Caco-2 (cell line): Measurements from ENCODE around the gene TERB1. TPM values are rescaled to one million over a fixed set of nuclear protein-coding genes. Genes with fewer than 3 reads are reported as not detected.

Experiments used
- BruUV-seq: library from RNA; stranded (reverse); fragments of 400-500 nt; replicated peaks from 2 replicates; lab custom pipeline; 2021; lab: Mats Ljungman, UMichigan
- CTCF ChIA-PET: fragments of 300-600 bp; sonication (Branson Sonifier 250); formaldehyde crosslinking; loops from one replicate; lab custom pipeline; 2022; ENCODE audit warnings: antibody characterized with exemption; lab: Charles Lee
- POLR2A ChIA-PET: fragments of 300-600 bp; sonication (Branson Sonifier 250); formaldehyde crosslinking; loops from one replicate; lab custom pipeline; 2022; ENCODE audit warnings: antibody characterized with exemption; lab: Charles Lee
- DNase-seq, 2 experiments: peaks; one replicate each; pipeline versions ENCODE4 v3.0.0 to v3.0.0-alpha.2; 2020 to 2022
- H3K27me3 ChIP-seq: replicated peaks from 2 replicates; pipeline ENCODE4 v1.6.0; 2011; ENCODE audit warnings: low read length; ENCODE audit not compliant: control insufficient read depth, insufficient read depth
- H3K36me3 ChIP-seq: 2 replicates; pipeline ENCODE4 v1.5.1; 2011; ENCODE audit warnings: low read length; ENCODE audit not compliant: control insufficient read depth, insufficient read depth
- H3K4me1 ChIP-seq: fragments of 250-450 bp; sonication (Bioruptor Pico); 2 replicates; pipeline ENCODE4 v1.5.1; 2020; ENCODE audit warnings: mild to moderate bottlenecking
- H3K4me3 ChIP-seq: 2 replicates; pipeline ENCODE4 v1.5.1; 2011; ENCODE audit warnings: low read depth, mild to moderate bottlenecking, control low read depth, low read length
- H3K9me3 ChIP-seq: fragments of 250-450 bp; sonication (Bioruptor Pico); 2 replicates; pipeline ENCODE4 v1.5.1; 2020; ENCODE audit warnings: mild to moderate bottlenecking, moderate library complexity
- H3K27ac Mint-ChIP-seq: one replicate; pipeline ENCODE4 v1.8.0; 2022; ENCODE audit warnings: mixed read lengths; ENCODE audit not compliant: unreplicated experiment
- H3K27me3 Mint-ChIP-seq: one replicate; pipeline ENCODE4 v1.8.0; 2022; ENCODE audit warnings: mixed read lengths; ENCODE audit not compliant: insufficient read depth, unreplicated experiment
- H3K36me3 Mint-ChIP-seq: one replicate; pipeline ENCODE4 v1.8.0; 2022; ENCODE audit warnings: mild to moderate bottlenecking, mixed read lengths; ENCODE audit not compliant: insufficient read depth, unreplicated experiment
- H3K4me1 Mint-ChIP-seq: one replicate; pipeline ENCODE4 v1.8.0; 2022; ENCODE audit warnings: low read depth, mixed read lengths; ENCODE audit not compliant: unreplicated experiment
- H3K4me3 Mint-ChIP-seq: one replicate; pipeline ENCODE4 v1.8.0; 2022; ENCODE audit warnings: mild to moderate bottlenecking, moderate library complexity, mixed read lengths; ENCODE audit not compliant: unreplicated experiment
- H3K9me3 Mint-ChIP-seq: one replicate; pipeline ENCODE4 v1.8.0; 2022; ENCODE audit warnings: mixed read lengths; ENCODE audit not compliant: unreplicated experiment
- intact Hi-C: fragments of 100-400 bp; cut with micrococcal nuclease; formaldehyde crosslinking; loops from one replicate; pipeline ENCODE4 v1.10.0; 2022; ENCODE audit not compliant: unreplicated experiment
- total RNA-seq: library from RNA; stranded (reverse); gene quantifications from 2 replicates; pipeline ENCODE4 v1.2.3, GENCODE V29; 2022
- TF ChIP-seq, protein P1 (sequence below), 2 experiments: fragments of 200-600 bp in 1 of 2; IDR thresholded peaks; 1 replicate in 1 of 2; 2 replicates in 1 of 2; pipeline versions ENCODE4 v1.5.1 to v1.8.0; 2011 to 2022; ENCODE audit warnings: antibody characterized with exemption in 1 of 2, control low read depth in 1 of 2, inconsistent platforms in 1 of 2, low read depth in 1 of 2, low read length in 1 of 2, mild to moderate bottlenecking in 1 of 2, moderate library complexity in 1 of 2; ENCODE audit not compliant: insufficient read depth in 1 of 2, severe bottlenecking in 1 of 2, unreplicated experiment in 1 of 2

Gene TERB1
- total RNA-seq, 1 experiment from 2014 or later: not detected

DNA sequence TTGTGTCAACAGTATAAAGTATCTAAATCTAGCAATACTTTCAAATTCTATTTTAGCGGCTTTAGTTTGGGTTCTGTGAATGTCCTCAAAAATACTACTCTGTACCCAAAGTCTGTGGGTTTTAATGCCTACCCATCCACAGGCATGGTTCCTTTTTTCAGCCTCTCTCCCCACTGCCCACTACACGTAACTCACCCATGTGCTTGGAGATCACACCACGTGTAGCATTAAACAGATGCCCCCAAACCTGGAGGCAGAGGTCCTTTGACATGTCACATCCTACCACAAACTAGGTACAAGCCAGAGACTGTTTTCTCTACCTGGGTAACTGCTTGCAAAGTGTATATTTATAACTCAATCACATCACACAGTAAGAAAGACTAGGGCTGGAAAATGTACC is 55.3 kb downstream of the TERB1 start:
- ChIA-PET POLR2A (no interaction called here), CTCF (interaction anchor here (1.0 kb wide), 1 partner anchor 95 kb away, joined by 3 read pairs; no protein-coding TSS in a partner anchor)
- H3K9me3 ChIP-seq: no peaks in the 10 kb centered on the region
- H3K36me3 Mint-ChIP-seq: peaks cover 92% of the 10 kb centered on the region
- peaks cover 20% of the 10 kb centered on the region for H3K4me1 Mint-ChIP-seq
- H3K27me3 Mint-ChIP-seq: no peaks in the 10 kb centered on the region
- peaks cover 5% of the 10 kb centered on the region for H3K36me3 ChIP-seq
- no peak for DNase-seq
- no peaks in the 10 kb centered on the region for H3K27me3 ChIP-seq
- no peak overlapping the region for H3K4me3 ChIP-seq
- H3K4me1 ChIP-seq: peaks cover 7% of the 10 kb centered on the region; the same call in 1 of the 2 replicates
- H3K27ac Mint-ChIP-seq: no peak overlapping the region
- no peaks in the 10 kb centered on the region for H3K9me3 Mint-ChIP-seq
- no TSS peak for BruUV-seq
- TF ChIP-seq, protein P1, sequence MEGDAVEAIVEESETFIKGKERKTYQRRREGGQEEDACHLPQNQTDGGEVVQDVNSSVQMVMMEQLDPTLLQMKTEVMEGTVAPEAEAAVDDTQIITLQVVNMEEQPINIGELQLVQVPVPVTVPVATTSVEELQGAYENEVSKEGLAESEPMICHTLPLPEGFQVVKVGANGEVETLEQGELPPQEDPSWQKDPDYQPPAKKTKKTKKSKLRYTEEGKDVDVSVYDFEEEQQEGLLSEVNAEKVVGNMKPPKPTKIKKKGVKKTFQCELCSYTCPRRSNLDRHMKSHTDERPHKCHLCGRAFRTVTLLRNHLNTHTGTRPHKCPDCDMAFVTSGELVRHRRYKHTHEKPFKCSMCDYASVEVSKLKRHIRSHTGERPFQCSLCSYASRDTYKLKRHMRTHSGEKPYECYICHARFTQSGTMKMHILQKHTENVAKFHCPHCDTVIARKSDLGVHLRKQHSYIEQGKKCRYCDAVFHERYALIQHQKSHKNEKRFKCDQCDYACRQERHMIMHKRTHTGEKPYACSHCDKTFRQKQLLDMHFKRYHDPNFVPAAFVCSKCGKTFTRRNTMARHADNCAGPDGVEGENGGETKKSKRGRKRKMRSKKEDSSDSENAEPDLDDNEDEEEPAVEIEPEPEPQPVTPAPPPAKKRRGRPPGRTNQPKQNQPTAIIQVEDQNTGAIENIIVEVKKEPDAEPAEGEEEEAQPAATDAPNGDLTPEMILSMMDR (IDR thresholded peaks at IDR 0.05; ENCODE audit: insufficient read depth in 1 of 2, low read depth in 1 of 2, low read length in 1 of 2, severe bottlenecking in 1 of 2, unreplicated experiment in 1 of 2): no peak
- intact Hi-C loops: no loop called here
- no peak overlapping the region for H3K4me3 Mint-ChIP-seq

DNA sequence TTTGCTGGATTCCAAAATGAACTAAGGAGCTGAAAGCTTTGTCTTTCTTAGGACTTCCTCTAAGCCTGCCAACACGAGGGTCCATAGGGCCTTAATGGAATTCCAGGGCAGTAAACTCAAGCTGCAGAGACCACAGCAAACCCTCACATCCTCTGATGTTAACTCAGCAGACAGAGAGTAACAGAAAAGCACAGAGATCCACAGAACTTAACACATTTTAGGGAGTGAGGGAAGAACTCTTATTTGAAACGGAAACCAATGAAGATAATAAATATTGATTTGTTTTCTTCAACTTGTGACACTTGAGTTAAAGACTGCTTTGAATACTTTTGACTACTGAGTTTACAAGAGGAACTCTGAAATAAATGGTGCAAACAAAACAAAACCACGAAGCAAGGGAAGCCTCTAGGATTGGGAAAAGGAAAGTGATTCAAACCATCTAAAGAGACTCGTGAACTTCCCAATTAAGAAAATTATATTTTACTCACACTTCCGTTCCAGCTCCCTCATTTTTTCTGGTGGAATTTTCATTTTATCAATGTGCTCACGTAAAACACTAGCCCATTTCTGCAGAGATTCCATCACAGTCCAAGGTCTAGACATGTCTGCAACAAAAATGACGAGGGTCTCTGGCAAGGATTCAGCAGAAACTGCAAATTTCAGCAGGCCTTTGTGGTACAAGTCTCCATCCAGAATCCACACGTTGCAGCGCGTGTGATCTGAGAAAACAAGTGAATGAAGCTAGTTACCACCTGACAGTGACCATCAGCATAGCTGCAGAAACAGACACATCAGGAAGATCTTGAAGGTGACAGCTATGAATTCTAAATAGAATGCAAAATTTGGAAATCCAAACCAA is 59.2 kb downstream of the TERB1 start:
- Mint-ChIP-seq H3K36me3 (peaks cover 94% of the 10 kb centered on the region), H3K4me1 (peaks cover 8% of the 10 kb centered on the region), H3K27me3 (no peaks in the 10 kb centered on the region), H3K4me3 (no peak overlapping the region), H3K27ac (no peak overlapping the region), H3K9me3 (no peaks in the 10 kb centered on the region)
- no peaks in the 10 kb centered on the region for H3K9me3 ChIP-seq
- no peaks in the 10 kb centered on the region for H3K27me3 ChIP-seq
- TF ChIP-seq, protein P1 (IDR thresholded peaks at IDR 0.05; ENCODE audit: insufficient read depth in 1 of 2, low read depth in 1 of 2, low read length in 1 of 2, severe bottlenecking in 1 of 2, unreplicated experiment in 1 of 2): no peak
- ChIA-PET CTCF (interaction anchor here (0.6 to 2.1 kb wide), 4 partner anchors 88 to 134 kb away, joined by 3 to 7 read pairs (median 4); partner anchors contain the start of gene NAE1), POLR2A (no interaction called here)
- intact Hi-C loops: no loop called here
- DNase-seq: no peak
- peaks cover 9% of the 10 kb centered on the region for H3K4me1 ChIP-seq
- no peak overlapping the region for H3K4me3 ChIP-seq
- BruUV-seq: TSS peak; percentile 5
- H3K36me3 ChIP-seq: peaks cover 13% of the 10 kb centered on the region

DNA sequence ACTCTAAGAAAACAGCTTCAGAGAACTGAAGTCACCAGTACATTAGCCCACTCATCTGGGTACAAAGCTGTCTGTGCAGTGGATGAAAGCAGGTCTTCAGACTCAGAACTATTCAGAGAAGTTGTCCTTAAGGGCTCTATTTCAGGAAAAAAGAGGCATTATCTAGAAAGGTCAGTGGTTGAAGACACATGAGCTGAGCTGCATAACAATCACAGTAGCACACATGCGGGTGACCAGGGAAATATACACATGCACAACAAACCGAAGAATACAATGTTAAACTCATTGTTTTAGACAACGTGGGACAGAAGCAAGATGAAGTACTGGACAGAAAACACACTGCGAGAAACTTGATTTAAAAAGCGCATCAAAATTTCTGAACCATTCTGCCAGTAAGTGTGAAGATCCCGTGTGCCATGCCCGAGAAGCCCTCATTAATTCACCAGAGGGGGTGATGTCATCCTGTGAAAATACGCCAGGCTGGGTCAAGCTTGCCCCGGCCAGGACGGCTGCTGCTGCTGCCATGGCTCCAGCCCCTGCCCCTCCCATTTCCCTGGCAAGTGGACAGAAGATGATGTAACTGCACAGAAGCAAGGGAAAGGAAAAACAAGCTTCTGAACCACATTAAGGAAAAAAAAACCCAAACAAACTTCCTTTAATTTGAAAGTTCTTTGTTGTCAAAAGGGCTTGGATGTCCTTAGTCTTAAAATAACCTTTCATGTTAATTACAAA is 60.0 kb downstream of the TERB1 start:
- Mint-ChIP-seq H3K27ac (no peak overlapping the region), H3K4me1 (peaks cover 8% of the 10 kb centered on the region), H3K4me3 (no peak overlapping the region), H3K27me3 (no peaks in the 10 kb centered on the region), H3K9me3 (no peaks in the 10 kb centered on the region), H3K36me3 (peaks cover 91% of the 10 kb centered on the region)
- TF ChIP-seq, protein P1 (IDR thresholded peaks at IDR 0.05; ENCODE audit: insufficient read depth in 1 of 2, low read depth in 1 of 2, low read length in 1 of 2, severe bottlenecking in 1 of 2, unreplicated experiment in 1 of 2): no peak
- DNase-seq: no peak
- Histone ChIP-seq H3K9me3 (no peaks in the 10 kb centered on the region), H3K4me1 (peaks cover 9% of the 10 kb centered on the region), H3K36me3 (peaks cover 13% of the 10 kb centered on the region), H3K4me3 (no peak overlapping the region), H3K27me3 (no peaks in the 10 kb centered on the region)
- intact Hi-C loops: no loop called here
- no TSS peak for BruUV-seq
- ChIA-PET CTCF (interaction anchor here (0.5 to 2.1 kb wide), 6 partner anchors 9 to 133 kb away, joined by 3 to 10 read pairs (median 6); partner anchors contain the start of genes DYNC1LI2 and NAE1), POLR2A (no interaction called here)
